Left renal cortex interstitium (tissue), 4 donors: ENCODE results near the gene CISD3. TPM values are rescaled to one million over a fixed set of nuclear protein-coding genes. Genes with fewer than 3 reads are reported as not detected.
"Not testable (repeated sequence)": the region's sequence is repeated elsewhere in the genome, so short reads cannot be mapped to it uniquely, and the experiment has no call there.

Experiments used
- DNase-seq, 4 donors: peaks; one replicate each; pipeline ENCODE4 v3.0.0-alpha.2; 2013; ENCODE audit warnings: low read depth in 4 of 4, low spot score in 2 of 4, missing footprints in 1 of 4
- polyA plus RNA-seq, 4 donors: library from polyadenylated mRNA; unstranded; fragments of 120-200 nt; gene quantifications; one replicate each; pipeline ENCODE4 v1.2.1, GENCODE V29; 2013; ENCODE audit not compliant: insufficient read length in 4 of 4

Gene CISD3
- polyA plus RNA-seq, 4 donors = 10.3 to 17.2 (median 13.3) TPM

GRCh38 chr17:38725066-38725465 is 5.1 kb upstream of the CISD3 start:
- no peak for DNase-seq

- not testable (repeated sequence) for DNase-seq
Observed at GRCh38 chr17:38726145-38726544, 4.0 kb upstream of the CISD3 start.

GRCh38 chr17:38727736-38728135 is 2.4 kb upstream of the CISD3 start:
- no peak for DNase-seq

- DNase-seq = no peak
Observed at GRCh38 chr17:38728290-38728831, 1.8 kb upstream of the CISD3 start.

- no peak for DNase-seq
Observed at GRCh38 chr17:38729368-38729885, 714 bp upstream of the CISD3 start.

- no peak for DNase-seq
Observed at GRCh38 chr17:38730526-38731379, 612 bp downstream of the CISD3 start.

GRCh38 chr17:38731526-38732294 is 1.6 kb downstream of the CISD3 start:
- DNase-seq = no peak

- DNase-seq = no peak
Observed at GRCh38 chr17:38732376-38733281, 2.5 kb downstream of the CISD3 start.

- no peak for DNase-seq
Observed at GRCh38 chr17:38733282-38733981, 3.3 kb downstream of the CISD3 start.

GRCh38 chr17:38733982-38734973 is 4.1 kb downstream of the CISD3 start:
- DNase-seq = no peak

GRCh38 chr17:38735161-38735997 is 5.2 kb downstream of the CISD3 start:
- no peak for DNase-seq

- no peak for DNase-seq
Observed at GRCh38 chr17:38738007-38738662, 8.0 kb downstream of the CISD3 start.

- DNase-seq = no peak
Observed at GRCh38 chr17:38738686-38739085, 8.5 kb downstream of the CISD3 start.

GRCh38 chr17:38739305-38739704 is 9.2 kb downstream of the CISD3 start:
- DNase-seq = no peak

GRCh38 chr17:38740044-38740443 is 9.9 kb downstream of the CISD3 start:
- DNase-seq = no peak

- no peak for DNase-seq
Observed at GRCh38 chr17:38740806-38741205, 10.7 kb downstream of the CISD3 start.

- no peak for DNase-seq
Observed at GRCh38 chr17:38741461-38741860, 11.3 kb downstream of the CISD3 start.
